ENCODE results near the gene MAP4K4.

The MAP4K4 gene

GRCh38 chr2:101697124-101698013 is at the start of gene MAP4K4:
TSS of gene MAP4K4 (plus strand) at chr2:101697707. CDS start at chr2:101698081, 374 bp downstream.
- DNase-seq (ENCODE audit: low read depth, low spot score), result peak; percentile 83

- no peak for DNase-seq (ENCODE audit: low read depth, low spot score)
Measured at GRCh38 chr2:101653469-101653868, 44.0 kb upstream of the MAP4K4 start.

GRCh38 chr2:101655702-101656422 is 41.6 kb upstream of the MAP4K4 start:
- DNase-seq (ENCODE audit: low read depth, low spot score), result no peak

GRCh38 chr2:101657787-101658186 is 39.7 kb upstream of the MAP4K4 start:
- no peak for DNase-seq (ENCODE audit: low read depth, low spot score)

- no peak for DNase-seq (ENCODE audit: low read depth, low spot score)
Measured at GRCh38 chr2:101658387-101658786, 39.1 kb upstream of the MAP4K4 start.

GRCh38 chr2:101665312-101665711 is 32.2 kb upstream of the MAP4K4 start:
- DNase-seq (ENCODE audit: low read depth, low spot score), result no peak

GRCh38 chr2:101667823-101668222 is 29.7 kb upstream of the MAP4K4 start:
- DNase-seq (ENCODE audit: low read depth, low spot score), result no peak

- DNase-seq (ENCODE audit: low read depth, low spot score), result no peak
Measured at GRCh38 chr2:101672047-101672446, 25.5 kb upstream of the MAP4K4 start.

GRCh38 chr2:101673920-101674319 is 23.6 kb upstream of the MAP4K4 start:
- DNase-seq (ENCODE audit: low read depth, low spot score), result no peak

- DNase-seq (ENCODE audit: low read depth, low spot score), result no peak
Measured at GRCh38 chr2:101675512-101675911, 22.0 kb upstream of the MAP4K4 start.

- no peak for DNase-seq (ENCODE audit: low read depth, low spot score)
Measured at GRCh38 chr2:101676674-101677073, 20.8 kb upstream of the MAP4K4 start.

- no peak for DNase-seq (ENCODE audit: low read depth, low spot score)
Measured at GRCh38 chr2:101677658-101678057, 19.8 kb upstream of the MAP4K4 start.

- DNase-seq (ENCODE audit: low read depth, low spot score), result no peak
Measured at GRCh38 chr2:101678379-101678778, 19.1 kb upstream of the MAP4K4 start.

GRCh38 chr2:101679037-101679726 is 18.3 kb upstream of the MAP4K4 start:
- no peak for DNase-seq (ENCODE audit: low read depth, low spot score)

GRCh38 chr2:101679801-101680487 is 17.6 kb upstream of the MAP4K4 start:
- DNase-seq (ENCODE audit: low read depth, low spot score), result no peak

GRCh38 chr2:101682311-101682710 is 15.2 kb upstream of the MAP4K4 start:
- no peak for DNase-seq (ENCODE audit: low read depth, low spot score)

- no peak for DNase-seq (ENCODE audit: low read depth, low spot score)
Measured at GRCh38 chr2:101684313-101684712, 13.2 kb upstream of the MAP4K4 start.

GRCh38 chr2:101688261-101688660 is 9.2 kb upstream of the MAP4K4 start:
- no peak for DNase-seq (ENCODE audit: low read depth, low spot score)

GRCh38 chr2:101689114-101689825 is 8.2 kb upstream of the MAP4K4 start:
- no peak for DNase-seq (ENCODE audit: low read depth, low spot score)

GRCh38 chr2:101690547-101691152 is 6.9 kb upstream of the MAP4K4 start:
- DNase-seq (ENCODE audit: low read depth, low spot score), result no peak

- DNase-seq (ENCODE audit: low read depth, low spot score), result no peak
Measured at GRCh38 chr2:101692041-101692440, 5.5 kb upstream of the MAP4K4 start.

All from ELF-1 (cell line).